RWPE2 (cell line): Measurements from ENCODE around the gene CHMP4B.

Experiments
- ATAC-seq: fragments of 200-7000 bp; cut with Tn5 transposase; 3 replicates; pipeline ENCODE4 v1.9.1; 2021; ENCODE audit warnings: low read depth
- DNase-seq: peaks from one replicate; pipeline ENCODE4 v3.0.0-alpha.2; 2020; ENCODE audit warnings: low spot score
- H3K27ac ChIP-seq: fragments of 450-650 bp; 2 replicates; pipeline ENCODE4 v1.5.1; 2017; ENCODE audit warnings: mild to moderate bottlenecking; ENCODE audit not compliant: poor library complexity, severe bottlenecking
- H3K27me3 ChIP-seq: fragments of 250-450 bp; sonication (Bioruptor Pico); 2 replicates; pipeline ENCODE4 v1.5.1; 2021; ENCODE audit warnings: mild to moderate bottlenecking, moderate library complexity; ENCODE audit not compliant: insufficient read depth, poor library complexity, severe bottlenecking
- H3K36me3 ChIP-seq: fragments of 250-450 bp; sonication (Bioruptor Pico); 2 replicates; pipeline ENCODE4 v1.5.1; 2020; ENCODE audit warnings: low read depth, mild to moderate bottlenecking, moderate library complexity
- H3K4me1 ChIP-seq: fragments of 250-450 bp; sonication (Bioruptor Pico); 2 replicates; pipeline ENCODE4 v1.5.1; 2021; ENCODE audit warnings: mild to moderate bottlenecking, moderate library complexity; ENCODE audit not compliant: insufficient read depth, poor library complexity, severe bottlenecking
- H3K4me3 ChIP-seq: fragments of 250-450 bp; sonication (Bioruptor Pico); 2 replicates; pipeline ENCODE4 v1.5.1; 2021; ENCODE audit warnings: mild to moderate bottlenecking, moderate library complexity; ENCODE audit not compliant: severe bottlenecking
- H3K9me3 ChIP-seq: fragments of 250-450 bp; sonication (Bioruptor Pico); 2 replicates; pipeline ENCODE4 v1.5.1; 2021; ENCODE audit warnings: mild to moderate bottlenecking, moderate library complexity; ENCODE audit not compliant: severe bottlenecking
- TF ChIP-seq, protein P1 (sequence below): fragments of 450-650 bp; IDR thresholded peaks from one replicate; pipeline ENCODE4 v1.5.1; 2017; ENCODE audit warnings: mild to moderate bottlenecking, moderate library complexity; ENCODE audit not compliant: poor library complexity, severe bottlenecking

The CHMP4B gene

DNA sequence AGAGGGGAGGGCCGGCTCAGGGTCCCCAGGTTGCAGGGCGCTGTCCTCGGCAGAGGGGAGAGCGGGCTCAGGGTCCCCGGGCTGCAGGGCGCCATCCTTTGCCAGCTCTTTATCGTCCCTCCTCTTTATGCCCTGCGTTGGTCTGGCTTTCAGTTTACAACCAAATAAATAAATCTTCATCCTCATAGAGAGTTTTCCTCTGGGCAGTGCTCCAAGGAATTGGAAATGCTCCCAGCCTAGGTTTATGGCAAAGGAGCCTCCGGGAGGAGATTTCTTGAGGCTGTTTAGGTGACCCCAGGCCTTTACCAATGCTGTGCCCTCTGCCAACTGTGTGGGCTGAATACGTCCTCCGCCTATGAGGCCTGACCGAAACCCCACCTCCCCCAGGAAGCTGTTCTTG lies 60.2 kb downstream of the CHMP4B start:
- no peaks in the 10 kb centered on the region for H3K4me1 ChIP-seq
- H3K36me3 ChIP-seq, result no peaks in the 10 kb centered on the region
- ATAC-seq (no peak), DNase-seq (no peak)
- H3K9me3 ChIP-seq, result no peaks in the 10 kb centered on the region
- TF ChIP-seq, protein P1, sequence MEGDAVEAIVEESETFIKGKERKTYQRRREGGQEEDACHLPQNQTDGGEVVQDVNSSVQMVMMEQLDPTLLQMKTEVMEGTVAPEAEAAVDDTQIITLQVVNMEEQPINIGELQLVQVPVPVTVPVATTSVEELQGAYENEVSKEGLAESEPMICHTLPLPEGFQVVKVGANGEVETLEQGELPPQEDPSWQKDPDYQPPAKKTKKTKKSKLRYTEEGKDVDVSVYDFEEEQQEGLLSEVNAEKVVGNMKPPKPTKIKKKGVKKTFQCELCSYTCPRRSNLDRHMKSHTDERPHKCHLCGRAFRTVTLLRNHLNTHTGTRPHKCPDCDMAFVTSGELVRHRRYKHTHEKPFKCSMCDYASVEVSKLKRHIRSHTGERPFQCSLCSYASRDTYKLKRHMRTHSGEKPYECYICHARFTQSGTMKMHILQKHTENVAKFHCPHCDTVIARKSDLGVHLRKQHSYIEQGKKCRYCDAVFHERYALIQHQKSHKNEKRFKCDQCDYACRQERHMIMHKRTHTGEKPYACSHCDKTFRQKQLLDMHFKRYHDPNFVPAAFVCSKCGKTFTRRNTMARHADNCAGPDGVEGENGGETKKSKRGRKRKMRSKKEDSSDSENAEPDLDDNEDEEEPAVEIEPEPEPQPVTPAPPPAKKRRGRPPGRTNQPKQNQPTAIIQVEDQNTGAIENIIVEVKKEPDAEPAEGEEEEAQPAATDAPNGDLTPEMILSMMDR, result no peak
- no peak overlapping the region for H3K4me3 ChIP-seq
- H3K27me3 ChIP-seq, result peaks cover 4% of the 10 kb centered on the region
- H3K27ac ChIP-seq, result no peak overlapping the region

DNA sequence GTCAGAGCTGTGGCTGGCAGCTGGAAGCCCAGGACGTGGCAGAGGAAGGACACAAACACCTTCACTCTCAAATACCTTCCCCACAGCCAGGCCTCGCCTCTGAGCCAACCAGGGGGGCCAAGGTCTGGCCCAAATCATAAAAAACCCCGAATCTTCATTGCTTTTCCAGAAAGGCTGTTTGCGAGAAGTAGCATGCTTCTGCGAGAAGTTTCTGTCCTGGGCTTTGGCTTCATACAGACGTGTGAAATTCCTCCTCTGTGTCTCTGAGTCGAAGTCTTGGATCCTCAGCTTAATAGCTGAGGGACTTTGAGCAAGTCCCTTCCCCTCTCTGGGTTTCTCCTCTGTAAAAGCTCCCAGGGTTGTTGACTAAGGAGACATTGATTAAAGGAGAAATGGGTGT lies 63.0 kb downstream of the CHMP4B start:
- TF ChIP-seq, protein P1, result no peak
- DNase-seq, result no peak
- ATAC-seq, result no peak
- Histone ChIP-seq H3K4me3 (no peak overlapping the region), H3K27ac (no peak overlapping the region), H3K9me3 (peaks cover under 1% of the 10 kb centered on the region), H3K36me3 (no peaks in the 10 kb centered on the region), H3K4me1 (no peaks in the 10 kb centered on the region), H3K27me3 (peaks cover 4% of the 10 kb centered on the region)

DNA sequence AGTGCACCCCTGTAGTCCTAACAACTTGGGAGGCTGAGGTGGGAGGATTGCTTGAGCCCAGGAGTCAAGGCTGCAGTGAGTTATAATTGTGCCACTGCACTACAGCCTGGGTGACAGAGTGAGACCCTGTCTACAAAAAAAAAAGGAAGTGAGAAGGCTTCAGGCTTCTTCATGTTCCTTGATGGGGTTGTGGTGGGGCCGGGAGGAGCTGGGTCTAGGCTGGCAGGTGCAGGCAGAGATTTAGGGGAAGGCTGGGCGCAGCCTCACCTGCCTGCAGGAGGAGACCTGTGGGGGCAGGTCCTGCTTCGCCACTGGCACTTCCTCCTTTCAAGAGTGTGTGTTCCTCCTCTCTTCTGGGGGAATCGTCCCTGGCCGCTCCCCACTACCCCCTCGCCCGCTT lies 63.9 kb downstream of the CHMP4B start:
- Histone ChIP-seq H3K9me3 (peaks cover 6% of the 10 kb centered on the region), H3K4me3 (no peak overlapping the region), H3K36me3 (no peaks in the 10 kb centered on the region), H3K27me3 (peaks cover 4% of the 10 kb centered on the region), H3K4me1 (no peaks in the 10 kb centered on the region), H3K27ac (no peak overlapping the region)
- no peak for ATAC-seq
- no peak for DNase-seq
- TF ChIP-seq, protein P1, result no peak

DNA sequence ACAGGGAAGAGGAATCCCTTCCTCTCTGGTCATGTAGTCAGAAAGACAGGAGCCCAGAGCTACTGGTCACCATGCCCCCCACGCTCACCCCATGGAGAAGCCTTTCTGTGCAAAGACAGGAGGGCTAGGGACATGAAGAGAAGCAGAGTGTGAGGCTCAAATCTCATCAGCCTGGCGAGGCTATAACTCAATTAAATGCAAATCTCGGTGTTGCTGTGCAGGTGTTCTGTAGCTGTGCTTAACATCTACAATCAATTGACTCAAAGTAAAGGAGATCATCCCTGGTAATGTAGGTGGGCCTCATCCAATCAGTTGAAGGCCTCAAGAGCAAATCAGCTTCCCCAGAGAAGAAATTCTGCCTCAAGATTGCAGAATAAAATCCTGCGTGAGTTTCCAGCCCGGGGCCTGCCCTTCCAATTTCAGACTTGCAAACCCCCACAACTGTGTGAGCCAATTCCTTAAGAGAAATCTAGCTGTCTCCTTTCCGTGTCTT lies 64.4 kb downstream of the CHMP4B start:
- H3K4me1 ChIP-seq, result no peaks in the 10 kb centered on the region
- TF ChIP-seq, protein P1, result no peak
- H3K27ac ChIP-seq, result no peak overlapping the region
- ATAC-seq (no peak), DNase-seq (no peak)
- H3K4me3 ChIP-seq, result no peak overlapping the region
- no peaks in the 10 kb centered on the region for H3K36me3 ChIP-seq
- H3K9me3 ChIP-seq, result peaks cover 6% of the 10 kb centered on the region
- peaks cover 4% of the 10 kb centered on the region for H3K27me3 ChIP-seq

DNA sequence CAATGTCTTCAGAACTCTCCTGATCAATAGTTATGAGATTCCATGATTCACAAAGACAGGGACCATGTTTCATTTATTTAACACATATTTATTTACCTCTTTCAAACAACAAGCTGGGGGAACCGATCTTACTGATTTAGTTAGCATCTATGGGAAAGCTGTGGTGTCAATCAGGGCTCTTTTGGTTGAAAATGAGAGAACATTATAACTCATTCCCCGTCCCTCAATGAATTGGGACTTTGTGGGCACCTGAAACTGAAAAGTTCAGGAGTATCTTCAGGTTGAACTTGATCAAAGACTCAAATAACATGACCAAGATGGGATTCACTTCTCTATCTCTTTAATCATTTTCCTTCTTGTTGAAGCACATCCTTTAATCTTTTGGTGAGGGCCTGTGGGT lies 67.4 kb downstream of the CHMP4B start:
- Histone ChIP-seq H3K9me3 (peaks cover 6% of the 10 kb centered on the region), H3K27me3 (peaks cover 4% of the 10 kb centered on the region), H3K36me3 (no peaks in the 10 kb centered on the region), H3K4me1 (no peaks in the 10 kb centered on the region), H3K4me3 (no peak overlapping the region), H3K27ac (no peak overlapping the region)
- DNase-seq (no peak), ATAC-seq (no peak)
- TF ChIP-seq, protein P1, result no peak
